ENCODE data around the gene EYA2. TPM values are rescaled to one million over a fixed set of nuclear protein-coding genes. Genes with fewer than 3 reads are reported as not detected.

The EYA2 gene
- total RNA-seq, 1 donor from 2014 or later: 24.4 TPM

GRCh38 chr20:47071646-47072185 lies 177.1 kb downstream of the EYA2 start:
- intact Hi-C loops (cut with DNase I): no loop called here
- DNase-seq (ENCODE audit: low spot score) (no peak), ATAC-seq (no peak)

GRCh38 chr20:47073766-47074475 lies 179.3 kb downstream of the EYA2 start:
- DNase-seq (ENCODE audit: low spot score) (no peak), ATAC-seq (no peak)
- intact Hi-C loops (cut with DNase I): no loop called here

- DNase-seq (ENCODE audit: low spot score) (no peak), ATAC-seq (no peak)
- intact Hi-C loops (cut with DNase I): no loop called here
Measured at GRCh38 chr20:47075263-47075662, 180.6 kb downstream of the EYA2 start.

GRCh38 chr20:47079047-47079446 lies 184.4 kb downstream of the EYA2 start:
- intact Hi-C loops (cut with DNase I): no loop called here
- ATAC-seq (no peak), DNase-seq (ENCODE audit: low spot score) (no peak)

GRCh38 chr20:47080365-47080764 lies 185.7 kb downstream of the EYA2 start:
- ATAC-seq (no peak), DNase-seq (ENCODE audit: low spot score) (no peak)
- intact Hi-C loops (cut with DNase I): no loop called here

- intact Hi-C loops (cut with DNase I): no loop called here
- DNase-seq (ENCODE audit: low spot score) (no peak), ATAC-seq (no peak)
Measured at GRCh38 chr20:47086316-47086715, 191.7 kb downstream of the EYA2 start.

- DNase-seq (ENCODE audit: low spot score) (no peak), ATAC-seq (no peak)
- intact Hi-C loops (cut with DNase I): no loop called here
Measured at GRCh38 chr20:47088335-47088734, 193.7 kb downstream of the EYA2 start.

GRCh38 chr20:47089151-47089550 lies 194.5 kb downstream of the EYA2 start:
- DNase-seq (ENCODE audit: low spot score) (no peak), ATAC-seq (no peak)
- intact Hi-C loops (cut with DNase I): no loop called here

- intact Hi-C loops (cut with DNase I): no loop called here
- DNase-seq (ENCODE audit: low spot score) (no peak), ATAC-seq (no peak)
Measured at GRCh38 chr20:47090835-47091234, 196.2 kb downstream of the EYA2 start.

- no peak for ATAC-seq
- DNase-seq (ENCODE audit: low spot score): peak; percentile 33
- intact Hi-C loops (cut with DNase I): no loop called here
Measured at GRCh38 chr20:47093320-47093966, 198.8 kb downstream of the EYA2 start.

- ATAC-seq (no peak), DNase-seq (ENCODE audit: low spot score) (no peak)
- intact Hi-C loops (cut with DNase I): no loop called here
Measured at GRCh38 chr20:47095690-47096089, 201.0 kb downstream of the EYA2 start.

- ATAC-seq: no peak
- DNase-seq (ENCODE audit: low spot score): no peak
- intact Hi-C loops (cut with DNase I): no loop called here
Measured at GRCh38 chr20:47097691-47098622, 203.3 kb downstream of the EYA2 start.

- intact Hi-C loops (cut with DNase I): no loop called here
- ATAC-seq (no peak), DNase-seq (ENCODE audit: low spot score) (no peak)
Measured at GRCh38 chr20:47099093-47099492, 204.4 kb downstream of the EYA2 start.

- peak; percentile 90 for ATAC-seq
- intact Hi-C loops (cut with DNase I): no loop called here
- no peak for DNase-seq (ENCODE audit: low spot score)
Measured at GRCh38 chr20:47099825-47100441, 205.3 kb downstream of the EYA2 start.

- DNase-seq (ENCODE audit: low spot score): no peak
- intact Hi-C loops (cut with DNase I): no loop called here
- no peak for ATAC-seq
Measured at GRCh38 chr20:47102629-47103028, 208.0 kb downstream of the EYA2 start.

- no peak for DNase-seq (ENCODE audit: low spot score)
- ATAC-seq: no peak
- intact Hi-C loops (cut with DNase I): loop anchor here (2.0 kb wide), 1 partner anchor 54 kb away; no protein-coding TSS in a partner anchor
Measured at GRCh38 chr20:47106786-47107185, 212.1 kb downstream of the EYA2 start.

- ATAC-seq: no peak
- peak; percentile 28 for DNase-seq (ENCODE audit: low spot score)
Measured at GRCh38 chr20:47108994-47109393, 214.4 kb downstream of the EYA2 start.

GRCh38 chr20:47110819-47111218 lies 216.2 kb downstream of the EYA2 start:
- intact Hi-C loops (cut with DNase I): loop anchor here (5.0 kb wide), 1 partner anchor 1461 kb away; no protein-coding TSS in a partner anchor
- DNase-seq (ENCODE audit: low spot score) (peak; percentile 34), ATAC-seq (no peak)

More at GRCh38 chr20:47108994-47109393, 214.4 kb downstream of the EYA2 start:
- intact Hi-C loops (cut with DNase I): no loop called here

GRCh38 chr20:47111576-47111975 lies 216.9 kb downstream of the EYA2 start:
- intact Hi-C loops (cut with DNase I): loop anchor here (5.0 kb wide), 1 partner anchor 1461 kb away; no protein-coding TSS in a partner anchor
- ATAC-seq (no peak), DNase-seq (ENCODE audit: low spot score) (peak; percentile 0)
